Measurements from ENCODE around the gene NAV2. TPM values are rescaled to one million over a fixed set of nuclear protein-coding genes. Genes with fewer than 3 reads are reported as not detected.

The NAV2 gene
- total RNA-seq, 2 experiments from 2014 or later, result 0.23 to 0.36 TPM

GRCh38 chr11:20026629-20027555 is 314.3 kb downstream of the NAV2 start:
- ATAC-seq, result no peak

GRCh38 chr11:20027556-20028013 is 314.9 kb downstream of the NAV2 start:
- H3K9me3 Mint-ChIP-seq, result no peaks in the 10 kb centered on the region
- CTCF ChIA-PET, result no interaction called here
- no peak overlapping the region for H3K4me3 Mint-ChIP-seq
- POLR2A ChIA-PET, result no interaction called here
- H3K4me1 Mint-ChIP-seq (ENCODE audit: low read depth), result no peaks in the 10 kb centered on the region
- H3K36me3 Mint-ChIP-seq (ENCODE audit: low read depth), result no peaks in the 10 kb centered on the region
- no peak for DNase-seq
- H3K27me3 Mint-ChIP-seq, result no peaks in the 10 kb centered on the region
- H3K27ac Mint-ChIP-seq, result no peak overlapping the region
- TF ChIP-seq CTCF (IDR thresholded peaks at IDR 0.05), result no peak
- no peak for ATAC-seq
- intact Hi-C loops (cut with micrococcal nuclease), result no loop called here

More at GRCh38 chr11:20026629-20027555, 314.3 kb downstream of the NAV2 start:
- DNase-seq, result no peak
- TF ChIP-seq CTCF (IDR thresholded peaks at IDR 0.05), result no peak
- H3K4me3 Mint-ChIP-seq, result no peak overlapping the region
- H3K36me3 Mint-ChIP-seq (ENCODE audit: low read depth), result no peaks in the 10 kb centered on the region
- intact Hi-C loops (cut with micrococcal nuclease), result no loop called here
- H3K27me3 Mint-ChIP-seq, result no peaks in the 10 kb centered on the region
- H3K27ac Mint-ChIP-seq, result no peak overlapping the region
- H3K4me1 Mint-ChIP-seq (ENCODE audit: low read depth), result no peaks in the 10 kb centered on the region
- H3K9me3 Mint-ChIP-seq, result no peaks in the 10 kb centered on the region
- CTCF ChIA-PET, result no interaction called here
- POLR2A ChIA-PET, result no interaction called here

GRCh38 chr11:20029193-20029592 is 316.6 kb downstream of the NAV2 start:
- no peak overlapping the region for H3K4me3 Mint-ChIP-seq
- peaks cover 1% of the 10 kb centered on the region for H3K27me3 Mint-ChIP-seq
- no peaks in the 10 kb centered on the region for H3K36me3 Mint-ChIP-seq (ENCODE audit: low read depth)
- intact Hi-C loops (cut with micrococcal nuclease), result no loop called here
- no peak overlapping the region for H3K27ac Mint-ChIP-seq
- H3K9me3 Mint-ChIP-seq, result no peaks in the 10 kb centered on the region
- CTCF ChIA-PET, result no interaction called here
- no peak for ATAC-seq
- POLR2A ChIA-PET, result no interaction called here
- no peak for DNase-seq
- no peak for TF ChIP-seq CTCF (IDR thresholded peaks at IDR 0.05)
- H3K4me1 Mint-ChIP-seq (ENCODE audit: low read depth), result no peaks in the 10 kb centered on the region

- intact Hi-C loops (cut with micrococcal nuclease), result no loop called here
- ATAC-seq (no peak), DNase-seq (no peak)
- ChIA-PET POLR2A (no interaction called here), CTCF (interaction anchor here (0.9 kb wide), 1 partner anchor 20 kb away, joined by 3 read pairs; no protein-coding TSS in a partner anchor)
- H3K27me3 Mint-ChIP-seq, result peaks cover 1% of the 10 kb centered on the region
- H3K9me3 Mint-ChIP-seq, result no peaks in the 10 kb centered on the region
- no peak overlapping the region for H3K4me3 Mint-ChIP-seq
- no peak for TF ChIP-seq CTCF (IDR thresholded peaks at IDR 0.05)
- no peaks in the 10 kb centered on the region for H3K4me1 Mint-ChIP-seq (ENCODE audit: low read depth)
- H3K27ac Mint-ChIP-seq, result no peak overlapping the region
- no peaks in the 10 kb centered on the region for H3K36me3 Mint-ChIP-seq (ENCODE audit: low read depth)
Measured at GRCh38 chr11:20030472-20030871, 317.8 kb downstream of the NAV2 start.
